Hippocampal formation (tissue), 2 donors: ENCODE measurements around the gene ZMYM5.
"Not testable (repeated sequence)": the region's sequence is repeated elsewhere in the genome, so short reads cannot be mapped to it uniquely, and the experiment has no call there.

Source experiments
- DNase-seq, 2 donors: peaks; one replicate each; lab custom pipeline; 2025; lab: John Stamatoyannopoulos, UW

Gene ZMYM5

GRCh38 chr13:19863323-19864023 is at the start of gene ZMYM5:
ZMYM5 (minus strand) TSS chr13:19863649; CDS start chr13:19852180, 11,469 bp downstream.
- DNase-seq, result peak; percentile 99

- no peak for DNase-seq
Measured at GRCh38 chr13:19910336-19911072, 47.1 kb upstream of the ZMYM5 start.

- no peak for DNase-seq
Measured at GRCh38 chr13:19908350-19908986, 45.0 kb upstream of the ZMYM5 start.

GRCh38 chr13:19905487-19906195 is 42.2 kb upstream of the ZMYM5 start:
- DNase-seq, result not testable (repeated sequence)

- DNase-seq, result no peak
Measured at GRCh38 chr13:19890030-19890429, 26.6 kb upstream of the ZMYM5 start.

- DNase-seq, result no peak
Measured at GRCh38 chr13:19888799-19889198, 25.4 kb upstream of the ZMYM5 start.

- no peak for DNase-seq
Measured at GRCh38 chr13:19882231-19882630, 18.8 kb upstream of the ZMYM5 start.

GRCh38 chr13:19881641-19882040 is 18.2 kb upstream of the ZMYM5 start:
- DNase-seq, result no peak

- peak; percentile 34 to 70 for DNase-seq
Measured at GRCh38 chr13:19864746-19865309, 1.4 kb upstream of the ZMYM5 start.

GRCh38 chr13:19864024-19864745 is 736 bp upstream of the ZMYM5 start:
- DNase-seq, result peak in 1 of 2 donors; percentile 86

GRCh38 chr13:19862481-19863313 is 752 bp downstream of the ZMYM5 start:
- peak in 1 of 2 donors; percentile 45 for DNase-seq

GRCh38 chr13:19861762-19862161 is 1.7 kb downstream of the ZMYM5 start:
- no peak for DNase-seq

GRCh38 chr13:19860884-19861655 is 2.4 kb downstream of the ZMYM5 start:
- no peak for DNase-seq

- DNase-seq, result not testable (repeated sequence)
Measured at GRCh38 chr13:19857637-19858036, 5.8 kb downstream of the ZMYM5 start.

GRCh38 chr13:19852766-19853165 is 10.7 kb downstream of the ZMYM5 start:
- no peak for DNase-seq

- DNase-seq, result no peak
Measured at GRCh38 chr13:19845758-19846157, 17.7 kb downstream of the ZMYM5 start.

- no peak for DNase-seq
Measured at GRCh38 chr13:19838865-19839275, 24.6 kb downstream of the ZMYM5 start.

- DNase-seq, result no peak
Measured at GRCh38 chr13:19836472-19836871, 27.0 kb downstream of the ZMYM5 start.

- DNase-seq, result no peak
Measured at GRCh38 chr13:19834704-19835103, 28.7 kb downstream of the ZMYM5 start.
